T follicular helper cell (primary cell): ENCODE results near the gene ADAMTSL3.
"Not testable (repeated sequence)": the region's sequence is repeated elsewhere in the genome, so short reads cannot be mapped to it uniquely, and the experiment has no call there.

Experiments used
- DNase-seq: peaks from one replicate; pipeline ENCODE4 v3.0.0-alpha.2; 2020; ENCODE audit warnings: low read depth

ADAMTSL3 gene

DNA sequence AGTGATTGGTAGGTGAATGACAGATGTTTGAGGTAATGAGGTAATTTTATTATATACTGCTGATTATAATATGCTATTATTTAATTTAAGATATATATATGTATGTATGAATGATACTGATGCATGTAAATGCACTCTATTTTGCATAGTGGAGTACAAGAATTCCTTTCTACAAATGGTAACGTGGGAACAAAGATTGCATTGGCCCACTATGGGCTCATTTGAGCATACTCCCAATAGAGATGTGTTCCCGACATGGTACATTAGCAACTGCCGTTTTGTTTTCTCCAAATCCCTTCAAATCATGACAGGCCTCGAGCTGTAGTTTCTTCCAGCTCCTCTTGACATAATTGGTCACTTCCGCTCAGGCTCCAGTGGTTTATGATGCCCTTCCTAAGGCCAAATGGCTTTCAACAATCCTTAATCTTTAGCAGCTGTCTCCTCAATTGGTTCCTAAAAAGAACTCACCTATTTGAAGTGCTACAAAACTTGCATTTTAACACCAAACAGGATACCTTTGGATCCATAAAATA, 266.1 kb downstream of the ADAMTSL3 start:
- no peak for DNase-seq

DNA sequence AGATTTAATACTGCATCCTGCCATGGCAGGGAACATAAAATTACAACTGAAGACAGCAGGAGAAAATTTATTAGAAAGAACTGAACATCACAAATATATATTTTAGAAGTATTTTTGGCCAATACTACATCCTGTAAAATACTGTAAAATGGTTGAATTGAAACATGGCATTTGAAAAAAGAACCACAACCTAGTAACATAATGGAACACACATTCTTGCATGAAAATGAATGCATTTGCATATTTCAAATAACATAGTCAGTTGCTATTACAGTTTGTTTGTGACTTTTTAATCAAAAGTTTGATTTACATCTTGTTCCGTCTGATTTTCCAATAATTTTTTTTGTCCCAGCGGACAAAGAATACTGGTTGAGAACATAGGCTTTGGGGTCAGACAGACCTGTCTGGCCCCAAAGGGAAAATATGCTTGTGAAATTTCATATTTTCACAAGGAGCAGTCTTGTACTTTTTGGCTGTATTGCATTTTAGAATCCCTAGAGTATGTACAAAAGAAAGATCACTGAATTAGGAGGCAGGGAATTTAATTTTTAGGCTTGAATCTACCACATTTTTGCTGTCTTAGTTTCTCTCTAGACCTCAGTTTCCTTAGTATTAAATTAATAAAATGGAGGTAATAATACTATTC, 268.8 kb downstream of the ADAMTSL3 start:
- no peak for DNase-seq

DNA sequence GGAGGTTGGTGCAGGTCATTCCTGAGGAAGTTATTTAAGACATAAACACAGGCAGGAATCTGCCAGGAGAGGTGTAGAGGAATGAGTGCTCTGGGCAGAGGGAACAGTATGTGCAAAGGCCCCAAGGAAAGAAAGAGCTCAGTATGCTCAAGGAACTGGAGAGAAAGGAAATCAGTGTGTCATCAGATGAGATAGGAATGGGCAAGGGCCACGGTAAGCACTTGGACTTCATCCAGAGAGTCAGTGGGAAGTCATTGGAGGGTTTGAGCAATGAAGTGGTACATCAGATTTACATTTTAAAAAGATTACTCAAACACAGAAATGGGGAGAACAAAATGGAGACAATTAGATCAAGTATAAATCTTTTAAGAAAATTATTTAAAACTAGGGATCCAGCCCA, 272.2 kb downstream of the ADAMTSL3 start:
- no peak for DNase-seq

DNA sequence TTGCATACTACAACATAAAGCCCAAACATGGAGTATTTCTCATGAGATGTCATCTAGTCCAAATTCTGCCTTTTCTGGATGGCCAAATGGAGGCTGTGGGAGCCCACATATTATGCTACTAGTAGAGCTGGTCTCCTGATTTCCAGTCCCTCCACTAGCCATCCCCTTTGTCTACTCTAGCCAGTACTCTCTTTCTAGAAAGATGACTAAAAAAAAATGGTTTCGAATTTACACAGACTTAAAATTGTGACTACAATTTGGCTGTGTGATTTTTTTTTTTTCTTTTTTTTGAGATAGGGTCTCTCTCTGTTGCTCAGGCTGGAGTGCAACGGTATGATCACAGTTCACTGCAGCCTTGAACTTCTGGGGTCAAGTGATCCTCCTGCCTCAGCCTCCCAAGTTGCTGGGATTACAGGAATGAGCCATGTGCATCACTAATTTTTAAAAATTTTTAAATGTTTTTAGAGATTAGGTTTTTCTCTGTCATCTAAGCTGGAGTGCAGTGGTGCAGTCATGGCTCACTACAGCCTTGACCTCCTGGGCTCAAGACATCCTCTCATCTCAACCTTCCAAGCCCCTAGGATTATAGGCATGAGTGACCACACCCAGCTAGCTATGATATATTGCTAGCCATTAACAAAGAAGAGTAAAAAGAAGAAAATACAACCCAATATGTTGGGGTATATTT, 273.9 kb downstream of the ADAMTSL3 start:
- no peak for DNase-seq

DNA sequence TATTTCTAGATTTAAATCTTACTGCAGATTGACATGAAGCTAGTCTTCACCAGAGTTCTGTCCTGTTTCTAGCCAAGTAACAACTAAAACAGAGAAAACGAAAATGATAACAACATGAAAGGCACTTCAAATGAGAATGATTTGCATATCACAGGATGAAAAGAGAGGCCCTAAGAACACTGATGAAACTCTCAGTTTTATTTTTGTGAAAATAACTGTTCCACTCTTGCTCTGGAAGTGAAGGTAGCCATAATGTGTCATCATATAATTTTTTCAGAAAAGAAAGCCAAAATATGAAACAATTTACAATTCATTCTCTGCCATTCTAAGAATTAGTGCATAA, 274.4 kb downstream of the ADAMTSL3 start:
- no peak for DNase-seq

DNA sequence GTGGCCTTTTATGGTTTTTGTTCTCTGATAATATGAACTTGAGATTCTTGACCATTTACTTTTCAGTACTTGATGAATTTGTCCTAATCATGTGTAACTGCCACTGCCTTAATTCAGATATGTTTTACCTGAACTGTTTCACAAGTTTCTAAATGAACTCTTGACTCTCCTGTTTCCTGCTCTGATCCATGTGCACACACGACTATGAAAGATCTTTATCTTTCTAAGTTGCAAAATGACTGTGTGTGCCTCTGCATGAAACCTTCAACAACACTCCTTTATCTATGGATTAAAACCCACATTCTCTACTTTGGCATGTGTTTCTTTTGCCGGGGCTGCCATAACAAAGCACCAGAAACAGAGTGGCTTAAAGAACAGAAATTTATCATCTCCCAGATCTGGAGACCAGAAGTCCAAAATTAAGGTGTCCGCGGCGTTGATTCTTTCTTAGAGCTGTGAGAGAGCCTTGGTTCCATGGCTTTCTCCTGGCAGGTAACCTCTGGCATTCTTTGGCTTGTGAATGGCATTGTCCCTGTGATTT, 275.0 kb downstream of the ADAMTSL3 start:
- no peak for DNase-seq

DNA sequence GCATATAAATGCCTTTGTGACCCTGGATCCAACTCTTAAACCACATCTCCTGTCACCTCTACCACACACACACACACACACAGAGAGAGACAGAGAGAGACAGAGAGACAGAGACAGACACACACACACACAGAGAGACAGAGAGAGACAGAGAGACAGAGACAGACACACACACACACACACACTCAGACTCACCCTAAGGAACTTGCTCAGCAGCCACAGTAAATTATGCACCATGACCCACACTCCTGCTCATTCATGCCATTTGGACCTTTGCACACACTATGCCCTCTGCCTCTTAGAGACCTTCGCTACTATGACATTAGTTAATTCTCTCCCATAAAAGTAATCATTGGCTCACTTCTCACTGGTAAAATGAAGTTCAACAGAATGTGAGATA, 275.7 kb downstream of the ADAMTSL3 start:
- DNase-seq = no peak

DNA sequence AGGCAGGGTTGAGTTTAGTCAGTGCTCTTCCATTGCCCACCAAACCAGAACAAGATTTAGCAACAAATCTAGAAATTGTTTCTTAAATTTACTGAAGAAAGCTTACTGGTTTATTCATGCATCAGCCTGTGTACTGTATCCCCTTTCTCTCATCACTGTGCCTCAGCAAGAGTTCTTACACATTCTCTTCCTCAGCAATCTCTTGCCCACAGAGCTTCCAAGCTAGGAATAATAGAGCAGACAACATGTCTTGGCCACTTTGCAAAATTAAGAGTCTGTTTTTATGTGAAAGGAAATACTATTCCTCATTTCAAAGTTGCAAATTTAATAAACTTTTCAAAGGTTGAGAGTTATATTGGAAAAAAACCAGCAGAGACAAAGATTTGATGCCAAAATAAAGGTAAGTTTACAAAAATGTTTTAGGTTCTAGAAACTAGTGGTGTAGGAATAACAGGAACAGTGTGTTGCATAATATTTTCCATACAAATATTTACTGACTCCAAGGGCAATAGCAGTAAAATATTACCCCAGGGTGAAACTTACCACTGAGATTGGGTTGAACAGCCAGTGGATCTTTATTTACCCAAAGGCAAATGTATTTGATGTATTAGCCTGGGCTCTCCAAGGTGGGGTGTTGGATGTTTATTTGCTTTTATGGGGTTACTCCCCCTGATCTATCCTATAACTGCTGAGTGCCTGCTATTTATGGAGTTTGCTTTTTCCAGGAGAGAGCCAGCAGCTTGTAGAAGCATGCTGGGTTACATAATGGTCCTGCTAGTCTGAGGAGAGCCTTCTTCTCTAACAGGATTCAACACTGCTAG, 276.7 kb downstream of the ADAMTSL3 start:
- DNase-seq = no peak

DNA sequence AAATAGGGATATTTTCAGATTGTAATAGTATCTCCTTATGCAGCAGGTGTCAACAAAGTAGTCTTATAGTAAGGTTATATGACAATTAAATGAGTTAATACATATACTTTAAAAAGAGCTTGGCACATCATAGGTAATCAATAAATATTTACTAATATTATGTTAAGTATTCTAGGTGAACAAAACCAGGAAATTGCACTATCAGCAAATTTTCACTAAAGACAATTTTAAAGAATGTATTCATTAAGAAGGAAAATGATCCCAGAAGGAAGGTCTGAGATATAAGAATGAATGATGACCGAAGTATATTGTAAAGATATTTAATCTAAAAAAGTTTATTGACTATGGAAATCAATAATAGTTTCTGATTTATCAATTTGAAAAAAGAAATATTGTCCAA, 281.9 kb downstream of the ADAMTSL3 start:
- no peak for DNase-seq

DNA sequence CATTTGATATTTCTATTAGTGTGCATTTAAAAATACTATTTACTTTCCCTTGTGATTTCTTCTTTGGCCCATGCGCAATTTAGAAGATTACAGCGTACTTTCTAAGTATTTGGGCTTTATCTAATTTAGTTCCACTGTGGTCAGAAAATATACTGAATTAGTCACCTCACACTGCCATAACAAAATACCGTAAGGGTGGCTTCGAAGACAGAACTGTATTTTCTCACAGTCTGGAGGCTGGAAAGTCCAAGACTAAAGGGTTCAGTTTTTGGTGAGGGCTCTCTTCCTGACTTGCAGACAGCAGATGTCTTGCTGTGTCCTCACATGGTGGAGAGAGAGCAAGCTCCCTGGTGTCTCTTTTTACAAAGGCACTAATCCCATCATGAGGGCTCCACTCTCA, 286.2 kb downstream of the ADAMTSL3 start:
- DNase-seq = no peak

DNA sequence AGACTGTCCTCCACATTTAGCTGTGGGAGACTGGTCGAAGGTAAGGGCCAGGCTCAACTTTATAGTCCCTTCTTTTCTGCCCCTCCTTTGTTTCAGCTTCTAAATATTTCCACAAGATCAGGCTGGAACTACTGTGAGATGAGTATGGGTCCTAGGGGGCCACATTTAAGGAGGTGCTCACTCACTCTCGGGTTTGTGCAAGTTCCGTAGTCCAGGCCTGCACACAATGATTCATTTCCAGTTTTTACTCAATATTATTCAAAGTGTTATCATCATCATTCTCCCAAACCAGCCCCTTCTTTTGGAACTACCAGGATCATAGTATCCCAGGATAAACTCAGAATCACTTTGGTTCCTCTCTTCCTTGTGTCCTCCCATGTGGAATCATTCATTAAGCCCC, 289.1 kb downstream of the ADAMTSL3 start:
- no peak for DNase-seq

DNA sequence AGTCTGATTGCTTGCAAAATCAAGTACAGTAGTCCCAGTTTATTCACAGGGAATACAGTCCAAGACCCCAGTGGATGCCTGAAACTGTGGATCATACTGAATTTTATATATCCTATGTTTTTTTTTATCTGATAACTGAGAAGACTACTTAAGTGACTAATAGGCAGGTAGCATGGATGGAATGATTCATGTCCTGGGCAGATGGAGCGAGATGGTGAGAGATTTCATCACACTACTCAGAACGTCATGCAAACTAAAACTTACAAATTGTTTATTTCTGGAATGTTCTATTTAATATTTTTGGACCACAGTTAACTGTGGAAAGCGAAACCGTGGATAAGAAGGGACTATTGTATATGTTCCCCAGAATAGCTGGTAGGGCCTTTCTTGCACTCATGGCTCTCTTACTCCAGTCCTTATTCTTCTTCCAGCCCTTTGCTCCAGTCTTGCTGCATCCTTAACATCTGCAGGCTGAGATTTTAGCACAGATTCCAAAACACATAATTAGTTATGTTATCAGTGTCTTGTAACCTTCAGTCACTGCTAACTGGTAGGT, 290.0 kb downstream of the ADAMTSL3 start:
- no peak for DNase-seq

DNA sequence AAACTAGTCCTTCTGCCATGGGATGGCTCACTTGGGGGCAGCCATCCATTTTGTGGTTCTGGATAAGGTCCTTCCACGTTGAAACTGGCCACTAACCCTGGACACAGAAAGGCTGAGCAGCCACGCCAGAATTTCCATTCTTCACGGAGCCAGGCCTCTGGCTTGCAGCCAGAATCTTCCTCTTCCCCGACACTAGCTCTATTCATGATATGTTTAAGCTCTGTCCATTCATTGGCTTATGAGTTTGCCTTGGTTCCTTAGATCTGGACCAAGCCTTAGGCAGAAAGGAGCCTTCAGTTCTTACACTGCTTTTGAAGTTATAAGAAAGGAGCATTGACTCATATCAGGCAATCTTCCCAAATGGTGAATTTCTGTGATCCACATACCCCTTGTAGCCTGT, 293.2 kb downstream of the ADAMTSL3 start:
- DNase-seq = no peak

DNA sequence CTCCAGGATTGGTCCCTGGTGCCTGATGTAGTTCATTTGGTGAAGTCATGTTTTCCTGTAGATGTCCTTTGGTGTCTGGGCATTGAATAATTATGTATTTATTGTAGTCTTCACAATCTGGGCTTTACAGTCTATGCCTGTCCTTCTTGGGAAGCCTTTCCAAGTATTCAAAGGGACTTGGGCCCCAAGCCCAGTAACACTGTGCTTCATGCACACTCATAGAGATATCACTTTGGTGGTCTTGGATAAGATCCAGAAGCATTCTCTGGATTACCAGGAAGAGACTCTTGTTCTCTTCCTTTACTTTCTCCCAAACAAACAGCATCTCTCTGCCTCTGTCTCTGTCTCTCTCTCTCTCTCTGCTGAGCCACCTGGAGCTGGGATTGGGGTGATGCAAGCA, 300.6 kb downstream of the ADAMTSL3 start:
- DNase-seq = no peak

DNA sequence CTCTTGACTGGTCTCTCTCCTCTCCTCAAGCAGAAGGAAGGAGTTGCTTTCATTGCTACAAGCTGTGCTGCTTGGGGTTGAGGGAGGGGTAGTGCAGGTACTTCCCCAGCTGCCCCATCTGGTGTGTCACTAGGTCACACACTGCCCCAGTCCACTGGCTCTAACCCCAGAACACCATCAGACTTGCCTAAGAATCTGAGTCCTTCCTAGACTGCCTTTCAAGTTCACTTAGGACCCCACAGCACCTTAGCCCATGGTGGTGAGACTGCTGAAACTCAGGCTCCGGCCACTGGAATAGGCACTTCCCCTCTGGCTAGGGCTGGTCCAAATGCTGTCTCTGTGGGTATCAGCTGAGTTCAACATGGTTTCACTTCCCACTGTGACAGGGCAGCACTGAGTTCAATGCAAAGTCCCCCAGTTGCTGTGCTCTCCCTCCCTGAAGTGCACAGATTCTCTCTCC, 301.9 kb downstream of the ADAMTSL3 start:
- DNase-seq = no peak

DNA sequence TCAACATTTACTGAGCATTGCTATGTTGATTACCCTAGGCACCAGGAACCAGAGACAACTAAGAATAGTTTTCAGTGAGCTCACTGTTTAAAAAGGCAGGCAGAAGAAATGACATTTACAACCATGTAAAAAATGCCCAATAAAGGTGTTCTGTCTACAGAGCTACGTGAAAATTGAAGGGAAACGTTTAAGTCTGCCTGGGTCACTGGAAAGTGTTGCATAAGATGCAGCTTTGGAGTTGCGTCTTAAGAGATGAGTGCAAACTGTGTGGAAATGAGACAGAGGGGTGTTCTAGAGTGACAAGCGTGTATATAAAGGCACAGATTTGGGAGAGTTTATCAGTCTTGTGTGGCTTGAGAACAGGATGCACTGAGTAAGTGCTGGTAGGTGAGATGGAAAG, 303.0 kb downstream of the ADAMTSL3 start:
- no peak for DNase-seq

DNA sequence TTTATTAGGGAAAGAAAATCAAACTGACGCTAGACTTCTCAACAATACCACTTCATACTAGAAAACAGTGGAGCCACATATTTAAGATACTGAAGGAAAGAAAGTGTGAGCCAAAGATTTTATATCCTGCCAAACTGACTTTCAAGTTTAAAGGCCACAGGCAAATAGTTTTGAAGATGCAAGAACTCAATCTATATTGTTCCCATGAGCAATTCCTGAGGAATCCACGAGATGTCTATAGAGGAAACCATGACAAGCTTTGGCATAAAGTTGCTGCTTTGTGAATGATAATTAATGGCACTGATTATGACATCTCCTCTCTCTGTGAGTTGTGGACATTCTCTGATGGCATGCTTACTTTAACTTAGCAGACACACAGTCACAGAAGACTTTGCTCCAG, 305.6 kb downstream of the ADAMTSL3 start:
- no peak for DNase-seq

DNA sequence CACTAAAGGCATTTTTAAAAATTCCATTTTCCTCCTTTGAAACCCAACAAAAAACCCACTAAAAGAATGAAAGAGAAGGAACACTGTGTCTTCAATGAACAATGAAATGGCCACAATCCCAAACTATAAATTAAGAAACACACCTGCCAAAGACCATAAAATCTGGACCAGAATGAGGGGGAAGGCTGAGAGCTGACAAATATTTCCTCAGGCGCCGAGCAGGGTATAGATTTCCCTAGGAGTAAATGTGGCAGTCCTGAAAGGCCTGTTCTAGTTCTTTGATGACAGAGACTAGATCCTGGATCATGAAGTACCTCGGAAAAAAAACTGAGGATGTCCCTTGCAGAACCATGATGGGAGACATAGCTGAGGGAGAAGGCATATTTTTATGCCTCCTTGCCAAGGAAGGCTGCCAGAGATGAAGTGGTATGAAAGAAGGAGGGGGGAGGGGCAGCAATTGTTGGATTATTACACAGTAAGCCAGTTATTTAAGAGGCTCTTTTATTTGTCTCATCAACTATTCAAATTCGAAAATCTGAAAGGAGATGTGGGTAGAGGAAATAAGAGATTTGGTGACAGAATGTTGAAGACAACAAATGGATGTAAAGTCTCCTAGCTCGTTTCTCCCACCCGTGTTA, 306.4 kb downstream of the ADAMTSL3 start:
- DNase-seq = no peak

DNA sequence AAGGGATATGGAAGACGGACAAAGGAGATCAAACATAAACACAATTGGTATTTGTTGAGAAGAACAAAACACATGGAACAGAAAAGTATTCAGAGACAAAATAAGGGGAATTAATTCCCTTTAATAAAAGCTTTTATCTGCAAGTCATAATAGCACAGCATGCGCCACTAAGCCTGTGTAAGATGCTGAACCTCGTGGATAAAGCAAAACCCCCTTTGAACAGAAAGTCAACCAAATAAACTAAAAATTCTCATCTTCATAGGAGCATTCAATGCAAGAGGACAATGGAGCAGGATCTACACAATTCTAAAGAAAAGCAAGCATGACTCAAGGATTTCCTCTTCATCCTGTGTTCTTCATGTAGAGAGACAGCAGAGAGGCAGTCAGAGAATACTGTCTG, 307.4 kb downstream of the ADAMTSL3 start:
- no peak for DNase-seq

DNA sequence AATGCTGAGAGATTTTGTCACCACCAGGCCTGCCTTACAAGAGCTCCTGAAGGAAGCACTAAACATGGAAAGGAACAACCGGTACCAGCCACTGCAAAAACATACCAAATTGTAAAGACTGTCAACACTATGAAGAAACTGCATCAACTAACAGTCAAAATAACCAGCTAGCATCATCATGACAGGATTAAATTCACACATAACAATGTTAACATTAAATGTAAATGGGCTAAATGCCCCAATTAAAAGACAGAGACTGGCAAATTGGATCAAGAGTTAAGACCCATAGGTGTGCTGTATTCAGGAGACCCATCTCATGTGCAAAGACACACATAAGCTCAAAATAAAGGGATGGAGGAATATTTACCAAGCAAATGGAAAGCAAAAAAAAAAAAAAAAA, 311.0 kb downstream of the ADAMTSL3 start:
- DNase-seq = not testable (repeated sequence)

DNA sequence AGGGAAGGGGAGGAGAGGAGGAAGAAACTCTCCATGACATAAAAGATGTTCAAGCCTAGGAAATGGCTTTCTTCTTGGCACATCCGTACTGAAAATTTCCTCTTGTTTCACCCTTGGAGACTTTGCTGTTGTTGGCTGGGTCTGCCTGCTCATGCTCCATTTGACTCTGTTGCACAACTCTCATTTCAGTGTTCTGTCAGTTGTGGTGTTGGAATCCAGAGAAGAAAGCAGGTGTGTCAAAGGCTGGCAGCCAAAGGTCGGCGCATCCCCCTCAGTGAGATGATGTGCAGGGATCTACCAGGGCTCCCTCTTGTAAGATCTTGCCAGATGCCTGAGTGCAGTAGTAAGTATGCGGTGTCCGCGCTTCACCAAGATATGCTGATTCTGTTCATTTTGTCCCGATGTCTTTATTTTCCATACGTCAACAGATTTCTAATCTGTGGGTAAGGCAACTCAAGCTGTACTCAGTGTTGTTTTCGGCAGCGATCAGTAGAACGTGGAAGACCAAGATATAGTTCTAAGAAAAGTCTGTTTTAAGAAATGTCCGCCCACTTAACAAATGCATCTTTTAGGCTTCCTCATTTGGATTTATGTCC, 316.5 kb downstream of the ADAMTSL3 start:
- no peak for DNase-seq
